HG03097 (cell line): ENCODE measurements around the gene RPL35.

Experiments
- ATAC-seq: cut with Tn5 transposase; IDR thresholded peaks from one replicate; pipeline ENCODE4 v1.9.1; 2021; ENCODE audit not compliant: unreplicated experiment, low FRiP score

The RPL35 gene

DNA sequence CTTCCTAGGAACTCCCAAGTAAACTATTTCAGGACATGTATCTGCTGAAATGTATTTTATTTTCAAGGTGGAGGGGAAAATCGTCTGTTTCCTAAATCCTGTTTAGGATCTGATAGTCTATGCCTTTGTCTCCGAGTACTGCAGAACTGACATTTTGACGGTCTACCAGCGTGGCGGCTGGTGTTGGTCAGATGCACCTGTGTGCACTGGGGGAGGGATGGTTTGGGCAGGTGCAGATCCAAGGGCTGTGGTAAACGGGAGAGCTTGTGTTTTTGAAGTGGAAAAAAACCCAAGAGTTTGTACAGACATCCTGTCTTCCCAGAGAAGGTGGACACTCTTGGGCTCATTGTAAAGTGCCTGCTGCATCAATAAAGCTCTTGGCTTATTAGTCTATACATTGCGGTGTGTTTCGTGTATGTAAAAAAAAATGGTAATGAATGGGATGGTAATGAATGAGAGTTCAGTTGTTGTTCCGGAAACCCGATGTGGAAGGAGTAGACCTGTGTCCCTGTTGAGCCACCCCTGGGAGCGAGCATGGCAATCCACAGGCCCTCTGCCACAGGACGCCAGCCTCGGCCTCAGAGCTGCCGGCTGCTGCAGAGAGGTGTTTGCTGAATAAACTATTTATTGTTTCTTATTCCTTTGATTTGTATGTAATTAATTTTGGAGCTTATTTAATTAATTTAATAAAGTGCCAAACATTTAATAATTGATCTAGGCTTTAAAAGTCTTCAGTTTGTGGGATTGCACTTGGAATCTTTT lies 15.4 kb upstream of the RPL35 start:
- ATAC-seq: no peak

- no peak for ATAC-seq
Measured at GRCh38 chr9:124875501-124875900, 13.7 kb upstream of the RPL35 start.

DNA sequence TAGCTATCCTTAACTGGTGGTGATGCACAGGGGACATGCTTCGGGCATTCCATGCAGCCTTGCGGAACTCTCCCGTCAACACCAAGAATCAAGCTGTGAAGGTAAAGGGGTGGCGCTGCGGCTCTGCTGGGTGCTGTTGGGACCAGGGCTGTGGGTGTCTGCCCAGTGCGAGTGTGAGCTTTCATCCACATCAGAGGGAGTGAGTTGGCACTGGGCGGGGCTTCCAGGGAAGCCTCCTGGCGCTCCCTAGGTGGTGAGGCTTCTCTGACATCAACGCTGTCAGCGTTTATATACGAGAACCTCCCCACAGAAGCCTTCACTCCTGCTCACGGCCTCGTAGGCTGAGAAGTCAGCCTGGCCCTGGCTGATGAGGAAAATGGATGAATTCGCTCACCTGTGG lies 11.9 kb upstream of the RPL35 start:
- ATAC-seq: no peak

GRCh38 chr9:124871156-124871561 lies 9.4 kb upstream of the RPL35 start:
- no peak for ATAC-seq

- ATAC-seq: no peak
Measured at GRCh38 chr9:124870723-124871122, 9.0 kb upstream of the RPL35 start.

GRCh38 chr9:124869986-124870560 lies 8.3 kb upstream of the RPL35 start:
- peak; percentile 37 for ATAC-seq

DNA sequence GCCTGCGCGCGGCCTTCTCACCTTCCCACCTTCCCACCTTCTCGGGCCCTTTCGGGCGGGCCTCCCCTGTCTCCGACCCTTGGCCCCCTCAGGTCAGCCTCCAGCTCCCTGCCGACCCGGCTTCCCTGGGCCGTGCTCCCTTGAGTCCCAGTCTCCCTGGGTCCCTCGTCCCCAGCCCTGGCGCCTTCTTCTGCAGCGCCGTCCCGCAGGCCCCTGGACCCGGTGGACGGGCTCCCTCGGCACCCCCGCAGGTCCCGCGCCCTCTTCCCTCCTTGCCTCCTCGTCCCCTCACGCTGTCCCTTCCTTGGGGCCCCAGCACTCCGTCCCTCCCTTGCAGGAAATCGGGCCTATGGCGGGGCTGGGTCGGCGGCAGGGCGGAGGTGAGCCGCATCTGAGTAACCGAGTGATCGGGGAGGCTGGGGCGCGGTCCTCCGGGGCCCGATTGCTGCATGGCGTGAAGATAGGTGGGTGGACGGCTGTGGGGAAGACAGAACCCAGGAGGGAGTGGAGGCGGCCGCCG lies 7.8 kb upstream of the RPL35 start:
- peak; percentile 17 for ATAC-seq

GRCh38 chr9:124868511-124869465 lies 7.0 kb upstream of the RPL35 start:
- ATAC-seq: peak; percentile 64

DNA sequence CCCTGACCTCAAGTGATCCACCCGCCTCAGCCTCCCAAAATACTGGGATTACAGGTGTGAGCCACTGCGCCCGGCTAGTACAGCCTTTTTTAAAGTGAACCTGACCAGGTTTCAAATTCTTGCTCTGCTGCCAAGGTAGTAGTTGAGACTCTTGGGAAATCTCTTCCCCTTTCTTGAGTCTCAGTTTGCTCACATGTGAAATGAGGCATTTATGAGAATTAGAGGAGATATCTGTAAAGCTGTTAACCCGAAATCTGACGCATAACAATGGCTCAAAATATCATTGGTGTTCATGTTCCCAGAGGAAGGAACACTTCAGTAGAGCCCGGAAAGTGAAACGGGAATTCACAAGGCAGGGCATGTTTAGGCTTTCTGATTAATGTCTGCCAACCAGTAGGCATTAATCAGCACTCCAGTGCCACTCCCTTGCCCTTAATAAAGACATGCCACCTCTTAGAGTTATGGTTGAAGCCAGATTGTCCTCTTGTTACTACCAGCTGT lies 1.7 kb upstream of the RPL35 start:
- ATAC-seq: no peak

- ATAC-seq: no peak
Measured at GRCh38 chr9:124860582-124861341, 995 bp downstream of the RPL35 start.

- ATAC-seq: no peak
Measured at GRCh38 chr9:124859803-124860581, 1.8 kb downstream of the RPL35 start.

GRCh38 chr9:124858330-124859046 lies 3.3 kb downstream of the RPL35 start:
- no peak for ATAC-seq

DNA sequence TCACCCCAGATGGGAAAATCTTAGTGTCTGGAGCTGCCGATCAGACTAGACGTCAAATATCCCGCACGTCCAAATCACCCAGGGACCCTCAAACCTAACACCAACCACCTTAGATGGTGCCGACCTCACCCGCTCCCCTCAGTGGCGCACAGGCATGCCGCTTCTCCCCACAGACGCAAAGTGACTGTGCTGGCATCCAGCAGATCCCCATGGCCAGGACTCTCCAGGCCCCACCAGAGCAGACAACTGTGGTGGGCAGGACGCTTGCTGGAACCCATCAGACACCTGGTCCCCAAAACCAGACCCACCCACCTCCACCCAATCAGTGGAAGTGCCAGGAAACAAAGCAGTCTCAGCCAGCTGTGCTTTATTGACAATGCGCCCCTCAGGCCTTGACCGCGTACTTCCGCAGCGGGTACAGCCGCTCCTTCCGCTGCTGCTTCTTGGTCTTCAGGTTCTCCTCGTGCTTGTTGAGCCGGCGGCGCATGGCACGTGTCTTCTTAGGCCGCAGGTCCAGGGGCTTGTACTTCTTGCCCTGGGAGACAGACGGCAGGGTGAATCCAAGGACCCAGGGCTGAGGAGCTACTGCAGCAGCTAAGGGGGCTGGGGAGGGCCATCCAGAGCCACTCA lies 4.1 kb downstream of the RPL35 start:
- no peak for ATAC-seq

GRCh38 chr9:124855944-124856765 lies 5.6 kb downstream of the RPL35 start:
- no peak for ATAC-seq

GRCh38 chr9:124855566-124855943 lies 6.2 kb downstream of the RPL35 start:
- no peak for ATAC-seq

- ATAC-seq: no peak
Measured at GRCh38 chr9:124854822-124855221, 6.9 kb downstream of the RPL35 start.

DNA sequence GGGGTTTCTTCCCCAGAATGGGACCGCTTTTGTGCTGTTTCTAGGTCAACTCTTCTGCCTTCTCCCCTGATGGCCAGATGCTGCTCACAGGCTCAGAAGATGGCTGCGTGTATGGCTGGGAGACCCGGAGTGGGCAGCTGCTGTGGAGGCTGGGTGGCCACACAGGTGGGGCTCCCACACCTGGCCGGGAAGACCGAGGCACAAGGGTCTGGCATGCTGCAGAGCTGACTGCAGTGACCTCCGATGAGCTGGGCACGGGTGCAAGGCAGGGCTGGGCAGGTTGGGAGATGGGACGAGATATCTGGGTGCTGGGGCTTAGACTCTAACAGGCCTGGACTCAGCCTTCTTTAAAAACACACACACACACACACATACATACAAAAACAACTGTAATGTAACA lies 7.6 kb downstream of the RPL35 start:
- ATAC-seq: no peak
